KMS-11 (cell line): ENCODE measurements around the gene CENPF.
"Not testable (repeated sequence)": the region's sequence is repeated elsewhere in the genome, so short reads cannot be mapped to it uniquely, and the experiment has no call there.

Experiments used
- H2AFZ ChIP-seq: fragments of 200-600 bp; sonication (generic); 2 replicates; pipeline ENCODE4 v1.6.1; 2016; ENCODE audit warnings: antibody characterized with exemption, mixed run types, low read depth
- H3K27ac ChIP-seq: fragments of 200-600 bp; sonication (generic); 2 replicates; pipeline ENCODE4 v1.6.1; 2016; ENCODE audit warnings: mild to moderate bottlenecking, mixed run types
- H3K27me3 ChIP-seq: fragments of 200-600 bp; sonication (generic); 2 replicates; pipeline ENCODE4 v1.6.1; 2017; ENCODE audit warnings: mild to moderate bottlenecking, low read depth, mixed run types, moderate library complexity; ENCODE audit not compliant: insufficient read depth
- H3K36me3 ChIP-seq: fragments of 200-600 bp; sonication (generic); 2 replicates; pipeline ENCODE4 v1.6.1; 2017; ENCODE audit warnings: mild to moderate bottlenecking, mixed run types; ENCODE audit not compliant: insufficient read depth
- H3K4me1 ChIP-seq: fragments of 200-600 bp; sonication (generic); 2 replicates; pipeline ENCODE4 v1.6.1; 2016; ENCODE audit warnings: mild to moderate bottlenecking, low read depth, mixed run types; ENCODE audit not compliant: poor library complexity, severe bottlenecking
- H3K4me2 ChIP-seq: fragments of 200-600 bp; sonication (generic); 2 replicates; pipeline ENCODE4 v1.7.0; 2016; ENCODE audit warnings: mild to moderate bottlenecking, mixed run types
- H3K4me3 ChIP-seq: fragments of 200-600 bp; sonication (generic); IDR thresholded peaks from 2 replicates; pipeline ENCODE4 v1.6.1; 2017; ENCODE audit warnings: low read depth, low read length, mixed read lengths; ENCODE audit not compliant: insufficient read depth
- H3K79me2 ChIP-seq: fragments of 200-600 bp; sonication (generic); 2 replicates; pipeline ENCODE4 v1.6.1; 2016; ENCODE audit warnings: low read depth, mixed run types; ENCODE audit not compliant: insufficient read depth
- H3K9ac ChIP-seq: fragments of 200-600 bp; sonication (generic); 2 replicates; pipeline ENCODE4 v1.6.1; 2016; ENCODE audit warnings: mild to moderate bottlenecking, mixed run types
- H4K20me1 ChIP-seq: fragments of 200-600 bp; sonication (generic); 2 replicates; pipeline ENCODE4 v1.6.1; 2016; ENCODE audit warnings: mild to moderate bottlenecking, mixed run types; ENCODE audit not compliant: insufficient read depth
- TF ChIP-seq, protein P1 (sequence below): fragments of 200-600 bp; sonication (generic); conservative IDR thresholded peaks from 2 replicates; pipeline ENCODE4 v1.6.1; 2017; ENCODE audit warnings: low read depth, mild to moderate bottlenecking, antibody characterized with exemption, low read length, moderate library complexity, mixed read lengths

Gene CENPF

DNA sequence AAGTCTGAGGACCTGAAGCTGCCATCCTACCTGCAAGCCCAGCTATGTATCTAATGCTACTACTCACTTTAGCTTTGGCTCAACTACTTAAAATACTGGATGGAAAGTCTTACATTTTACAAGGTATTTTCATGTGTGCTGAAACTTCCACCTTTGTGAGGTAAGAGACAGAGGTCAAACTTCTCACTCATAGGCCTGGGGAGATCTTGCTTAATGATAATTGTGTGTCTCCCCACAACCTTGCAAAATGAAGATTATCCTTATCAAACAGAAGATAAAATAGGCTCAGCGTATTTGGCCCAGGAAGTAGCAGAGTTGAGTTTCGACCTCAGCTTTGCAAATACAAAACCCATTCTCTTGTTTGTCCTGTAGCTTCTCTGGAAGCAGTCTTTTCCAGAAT is 63.7 kb downstream of the CENPF start:
- H3K36me3 ChIP-seq: peaks cover 19% of the 10 kb centered on the region; the same call in 1 of the 2 replicates
- H2AFZ ChIP-seq: no peak overlapping the region
- H3K4me2 ChIP-seq: no peak overlapping the region
- no peaks in the 10 kb centered on the region for H3K79me2 ChIP-seq
- H3K27me3 ChIP-seq: no peaks in the 10 kb centered on the region
- H3K4me1 ChIP-seq: no peaks in the 10 kb centered on the region
- no peak overlapping the region for H3K27ac ChIP-seq
- H3K9ac ChIP-seq: no peak overlapping the region
- H3K4me3 ChIP-seq: no peak overlapping the region
- TF ChIP-seq, protein P1, sequence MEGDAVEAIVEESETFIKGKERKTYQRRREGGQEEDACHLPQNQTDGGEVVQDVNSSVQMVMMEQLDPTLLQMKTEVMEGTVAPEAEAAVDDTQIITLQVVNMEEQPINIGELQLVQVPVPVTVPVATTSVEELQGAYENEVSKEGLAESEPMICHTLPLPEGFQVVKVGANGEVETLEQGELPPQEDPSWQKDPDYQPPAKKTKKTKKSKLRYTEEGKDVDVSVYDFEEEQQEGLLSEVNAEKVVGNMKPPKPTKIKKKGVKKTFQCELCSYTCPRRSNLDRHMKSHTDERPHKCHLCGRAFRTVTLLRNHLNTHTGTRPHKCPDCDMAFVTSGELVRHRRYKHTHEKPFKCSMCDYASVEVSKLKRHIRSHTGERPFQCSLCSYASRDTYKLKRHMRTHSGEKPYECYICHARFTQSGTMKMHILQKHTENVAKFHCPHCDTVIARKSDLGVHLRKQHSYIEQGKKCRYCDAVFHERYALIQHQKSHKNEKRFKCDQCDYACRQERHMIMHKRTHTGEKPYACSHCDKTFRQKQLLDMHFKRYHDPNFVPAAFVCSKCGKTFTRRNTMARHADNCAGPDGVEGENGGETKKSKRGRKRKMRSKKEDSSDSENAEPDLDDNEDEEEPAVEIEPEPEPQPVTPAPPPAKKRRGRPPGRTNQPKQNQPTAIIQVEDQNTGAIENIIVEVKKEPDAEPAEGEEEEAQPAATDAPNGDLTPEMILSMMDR: no peak
- no peaks in the 10 kb centered on the region for H4K20me1 ChIP-seq

DNA sequence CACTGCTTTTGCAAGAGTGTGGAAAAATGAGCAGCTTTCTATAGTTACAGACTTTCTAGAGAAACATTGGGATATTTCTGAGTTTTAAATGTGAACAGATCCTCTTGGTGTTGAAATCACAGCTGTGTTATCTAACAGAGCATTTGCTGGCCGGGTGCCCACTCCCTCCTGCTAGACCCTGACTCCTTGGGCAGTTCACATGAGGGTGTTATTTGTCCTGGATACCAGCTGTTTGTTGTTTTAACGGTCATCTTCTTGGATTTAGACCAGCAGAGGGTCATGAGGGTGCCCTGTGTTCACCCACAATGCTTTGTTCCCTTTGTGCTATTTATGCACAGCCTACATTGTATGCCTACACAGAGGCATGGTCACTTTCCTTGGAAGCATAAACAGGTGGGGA is 67.1 kb downstream of the CENPF start:
- H3K9ac ChIP-seq: no peak overlapping the region
- no peak overlapping the region for H3K27ac ChIP-seq
- TF ChIP-seq, protein P1: no peak
- no peak overlapping the region for H3K4me3 ChIP-seq
- no peak overlapping the region for H3K4me2 ChIP-seq
- no peak overlapping the region for H2AFZ ChIP-seq
- H3K27me3 ChIP-seq: no peaks in the 10 kb centered on the region
- H3K4me1 ChIP-seq: no peaks in the 10 kb centered on the region
- no peaks in the 10 kb centered on the region for H4K20me1 ChIP-seq
- no peaks in the 10 kb centered on the region for H3K79me2 ChIP-seq
- peaks cover 11% of the 10 kb centered on the region; the same call in 1 of the 2 replicates for H3K36me3 ChIP-seq

DNA sequence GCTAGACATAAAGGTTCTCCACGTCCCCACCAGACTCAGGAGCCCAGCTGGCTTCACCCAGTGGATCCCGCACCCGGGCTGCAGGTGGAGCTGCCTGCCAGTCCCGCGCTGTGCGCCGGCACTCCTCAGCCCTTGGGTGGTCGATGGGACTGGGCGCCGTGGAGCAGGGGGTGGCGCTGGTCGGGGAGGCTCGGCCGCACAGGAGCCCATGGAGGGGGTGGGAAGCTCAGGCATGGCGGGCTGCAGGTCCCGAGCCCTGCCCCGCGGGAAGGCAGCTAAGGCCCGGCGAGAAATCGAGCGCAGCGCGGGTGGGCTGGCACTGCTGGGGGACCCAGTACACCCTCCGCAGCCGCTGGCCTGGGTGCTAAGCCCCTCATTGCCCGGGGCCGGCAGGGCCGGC is 70.0 kb downstream of the CENPF start:
- H3K4me3 ChIP-seq, H3K9ac ChIP-seq, H4K20me1 ChIP-seq, H3K36me3 ChIP-seq, H3K27me3 ChIP-seq, H2AFZ ChIP-seq, H3K27ac ChIP-seq, H3K4me1 ChIP-seq, H3K79me2 ChIP-seq, H3K4me2 ChIP-seq: not testable (repeated sequence)

DNA sequence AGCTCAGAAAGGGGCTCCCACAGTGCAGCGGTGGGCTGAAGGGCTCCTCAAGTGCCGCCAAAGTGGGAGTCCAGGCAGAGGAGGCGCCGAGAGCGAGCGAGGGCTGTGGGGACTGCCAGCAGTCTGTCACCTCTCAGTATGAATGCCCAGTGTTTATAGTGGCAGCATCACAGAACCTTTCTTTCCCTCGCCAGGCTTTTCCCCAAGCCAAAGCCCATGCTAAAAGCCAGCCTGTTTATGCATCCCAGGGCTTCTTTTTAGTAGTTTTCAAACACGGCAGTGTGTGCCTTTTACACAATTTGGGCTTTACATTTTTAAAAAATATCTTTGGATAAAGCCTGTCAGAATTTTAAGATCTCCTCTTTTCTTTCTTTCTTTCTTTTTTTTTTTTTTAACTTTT is 70.6 kb downstream of the CENPF start:
- no peak overlapping the region for H2AFZ ChIP-seq
- no peaks in the 10 kb centered on the region for H4K20me1 ChIP-seq
- no peak overlapping the region for H3K27ac ChIP-seq
- H3K4me1 ChIP-seq: no peaks in the 10 kb centered on the region
- no peak overlapping the region for H3K4me2 ChIP-seq
- TF ChIP-seq, protein P1: no peak
- H3K4me3 ChIP-seq: no peak overlapping the region
- no peaks in the 10 kb centered on the region for H3K36me3 ChIP-seq
- H3K9ac ChIP-seq: no peak overlapping the region
- H3K79me2 ChIP-seq: no peaks in the 10 kb centered on the region
- H3K27me3 ChIP-seq: no peaks in the 10 kb centered on the region

DNA sequence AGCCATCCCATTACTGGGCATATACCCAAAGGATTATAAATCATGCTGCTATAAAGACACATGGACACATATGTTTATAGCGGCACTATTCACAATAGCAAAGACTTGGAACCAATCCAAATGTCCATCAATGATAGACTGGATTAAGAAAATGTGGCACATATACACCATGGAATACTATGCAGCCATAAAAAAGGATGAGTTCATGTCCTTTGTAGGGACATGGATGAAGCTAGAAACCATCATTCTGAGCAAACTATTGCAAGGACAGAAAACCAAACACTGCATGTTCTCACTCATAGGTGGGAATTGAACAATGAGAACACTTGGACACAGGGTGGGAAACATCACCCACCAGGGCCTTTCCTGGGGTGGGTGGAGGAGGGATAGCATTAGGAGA is 72.5 kb downstream of the CENPF start:
- not testable (repeated sequence) for H3K4me1 ChIP-seq, H3K4me2 ChIP-seq, H2AFZ ChIP-seq, H3K9ac ChIP-seq, H3K79me2 ChIP-seq, H3K4me3 ChIP-seq, H3K27me3 ChIP-seq, H4K20me1 ChIP-seq, H3K36me3 ChIP-seq, H3K27ac ChIP-seq
